OCI-LY7 (cell line): ENCODE data around the gene C1QC. TPM values are rescaled to one million over a fixed set of nuclear protein-coding genes. Genes with fewer than 3 reads are reported as not detected.
A peak's percentile ranks its signal among the peaks of the same experiment; 100 is the strongest.
"Not testable (repeated sequence)": the region's sequence is repeated elsewhere in the genome, so short reads cannot be mapped to it uniquely, and the experiment has no call there.

Experiments
- BruUV-seq: library from RNA; stranded (reverse); fragments of 400-500 nt; replicated peaks from 2 replicates; lab custom pipeline; 2021; lab: Mats Ljungman, UMichigan
- CTCF ChIA-PET: fragments of 300-600 bp; sonication (Branson Sonifier 250); formaldehyde crosslinking; loops from one replicate; lab custom pipeline; 2022; ENCODE audit warnings: antibody characterized with exemption; ENCODE audit not compliant: unreplicated experiment; lab: Charles Lee
- POLR2A ChIA-PET: fragments of 300-600 bp; sonication (Branson Sonifier 250); formaldehyde crosslinking; loops from one replicate; lab custom pipeline; 2022; ENCODE audit warnings: antibody characterized with exemption; lab: Charles Lee
- DNase-seq: peaks from one replicate; pipeline ENCODE4 v3.0.0-alpha.2; 2015; ENCODE audit warnings: low spot score
- H2AFZ ChIP-seq: fragments of 200-600 bp; sonication (generic), shearing (Covaris generic); 2 replicates; pipeline ENCODE4 v1.6.1; 2014; ENCODE audit warnings: mild to moderate bottlenecking, antibody characterized with exemption, low read length, moderate library complexity
- H3K27ac ChIP-seq: fragments of 200-600 bp; sonication (generic); 2 replicates; pipeline ENCODE4 v1.5.1; 2014; ENCODE audit warnings: mixed run types, low read depth, mild to moderate bottlenecking, moderate library complexity, low read length, inconsistent platforms; ENCODE audit not compliant: poor library complexity, severe bottlenecking
- H3K36me3 ChIP-seq: fragments of 200-600 bp; sonication (generic); 2 replicates; pipeline ENCODE4 v1.6.1; 2014; ENCODE audit warnings: mild to moderate bottlenecking, antibody characterized with exemption, low read length, moderate library complexity, mixed read lengths; ENCODE audit not compliant: insufficient read depth
- H3K4me1 ChIP-seq: fragments of 200-600 bp; sonication (generic); 2 replicates; pipeline ENCODE4 v1.5.1; 2014; ENCODE audit warnings: mild to moderate bottlenecking, low read length; ENCODE audit not compliant: insufficient read depth, poor library complexity, severe bottlenecking
- H3K4me2 ChIP-seq: fragments of 200-600 bp; sonication (generic); 2 replicates; pipeline ENCODE4 v1.6.1; 2014; ENCODE audit warnings: mild to moderate bottlenecking, low read length
- H3K4me3 ChIP-seq: fragments of 200-600 bp; sonication (generic); 2 replicates; pipeline ENCODE4 v1.5.1; 2014; ENCODE audit warnings: mild to moderate bottlenecking, low read depth, low read length; ENCODE audit not compliant: poor library complexity, severe bottlenecking
- H3K79me2 ChIP-seq: fragments of 200-600 bp; sonication (generic); 2 replicates; pipeline ENCODE4 v1.6.1; 2016; ENCODE audit warnings: low read depth, mild to moderate bottlenecking, low read length, moderate library complexity, mixed read lengths; ENCODE audit not compliant: insufficient read depth
- H3K9me2 ChIP-seq: fragments of 200-600 bp; sonication (generic); 2 replicates; pipeline ENCODE4 v1.6.1; 2016; ENCODE audit warnings: mild to moderate bottlenecking, low read length, mixed read lengths; ENCODE audit not compliant: insufficient read depth
- H3K9me3 ChIP-seq: fragments of 200-600 bp; sonication (generic); 2 replicates; pipeline ENCODE4 v1.6.1; 2014; ENCODE audit warnings: mild to moderate bottlenecking, mixed run types, low read length, mixed read lengths
- H4K20me1 ChIP-seq: fragments of 200-600 bp; sonication (generic); 2 replicates; pipeline ENCODE4 v1.6.1; 2014; ENCODE audit warnings: mild to moderate bottlenecking, antibody characterized with exemption, low read length, moderate library complexity, mixed read lengths; ENCODE audit not compliant: insufficient read depth
- CTCF ChIP-seq: fragments of 200-600 bp; sonication (generic); conservative IDR thresholded peaks from 2 replicates; pipeline ENCODE4 v1.5.1; 2014; ENCODE audit warnings: mild to moderate bottlenecking, antibody characterized with exemption, low read length, moderate library complexity, mixed read lengths
- EZH2phosphoT487 ChIP-seq: fragments of 200-600 bp; sonication (generic); IDR thresholded peaks from 2 replicates; pipeline ENCODE4 v1.6.1; 2018; ENCODE audit warnings: low read depth, borderline replicate concordance, mild to moderate bottlenecking, mixed run types, antibody characterized with exemption, low read length, moderate library complexity, mixed read lengths
- intact Hi-C: fragments of 100-400 bp; cut with micrococcal nuclease; formaldehyde crosslinking; loops from one replicate; pipeline ENCODE4 v1.10.0; 2022; ENCODE audit not compliant: unreplicated experiment
- total RNA-seq, 2 experiments: library from RNA; depleted of rRNA in 1 of 2; stranded (reverse); fragments of >200 nt in 1 of 2; shearing (Covaris generic) in 1 of 2; gene quantifications; 2 replicates each; pipeline ENCODE4 v1.2.3, GENCODE V29; 2014 to 2022

C1QC gene
- total RNA-seq, 2 experiments from 2014 or later, result not detected

- Histone ChIP-seq H3K79me2 (no peaks in the 10 kb centered on the region), H2AFZ (no peak overlapping the region), H4K20me1 (no peaks in the 10 kb centered on the region), H3K4me2 (no peak overlapping the region), H3K9me3 (no peaks in the 10 kb centered on the region), H3K4me3 (no peak overlapping the region), H3K4me1 (no peaks in the 10 kb centered on the region), H3K36me3 (no peaks in the 10 kb centered on the region), H3K27ac (no peak overlapping the region), H3K9me2 (no peaks in the 10 kb centered on the region)
- intact Hi-C loops, result no loop called here
- ChIA-PET CTCF (no interaction called here), POLR2A (no interaction called here)
- TF ChIP-seq EZH2phosphoT487 (no peak), CTCF (no peak)
- no TSS peak for BruUV-seq
- no peak for DNase-seq
Measured at GRCh38 chr1:22671999-22672398, 28.6 kb downstream of the C1QC start.

GRCh38 chr1:22673486-22674409, 30.3 kb downstream of the C1QC start:
- peak; percentile 36 for DNase-seq
- Histone ChIP-seq H3K79me2 (no peaks in the 10 kb centered on the region), H3K27ac (no peak overlapping the region), H3K4me3 (no peak overlapping the region), H2AFZ (no peak overlapping the region), H3K36me3 (no peaks in the 10 kb centered on the region), H3K9me2 (no peaks in the 10 kb centered on the region), H3K4me2 (no peak overlapping the region), H4K20me1 (no peaks in the 10 kb centered on the region), H3K4me1 (no peaks in the 10 kb centered on the region), H3K9me3 (no peaks in the 10 kb centered on the region)
- no TSS peak for BruUV-seq
- CTCF ChIA-PET, result interaction anchor here (0.6 kb wide), 1 partner anchor 8 kb away, joined by 3 read pairs; no protein-coding TSS in a partner anchor
- POLR2A ChIA-PET, result no interaction called here
- intact Hi-C loops, result loop anchor here (1.0 kb wide), 2 partner anchors 216 to 257 kb away; no protein-coding TSS in a partner anchor
- peak; percentile 94 for TF ChIP-seq CTCF
- TF ChIP-seq EZH2phosphoT487, result no peak

GRCh38 chr1:22674410-22674749, 30.9 kb downstream of the C1QC start:
- intact Hi-C loops, result loop anchor here (1.0 kb wide), 2 partner anchors 215 to 256 kb away; no protein-coding TSS in a partner anchor
- no peak for DNase-seq
- TF ChIP-seq EZH2phosphoT487 (no peak), CTCF (peak; percentile 17; the same call in 1 of the 2 replicates)
- Histone ChIP-seq H3K27ac (no peak overlapping the region), H4K20me1 (no peaks in the 10 kb centered on the region), H3K9me3 (no peaks in the 10 kb centered on the region), H2AFZ (no peak overlapping the region), H3K36me3 (no peaks in the 10 kb centered on the region), H3K79me2 (no peaks in the 10 kb centered on the region), H3K4me2 (no peak overlapping the region), H3K9me2 (no peaks in the 10 kb centered on the region), H3K4me3 (no peak overlapping the region), H3K4me1 (no peaks in the 10 kb centered on the region)
- BruUV-seq, result no TSS peak
- POLR2A ChIA-PET, result no interaction called here
- CTCF ChIA-PET, result interaction anchor here (0.6 kb wide), 1 partner anchor 188 kb away, joined by 3 read pairs; no protein-coding TSS in a partner anchor

- not testable (repeated sequence) for H3K4me1 ChIP-seq
Measured at GRCh38 chr1:22676151-22676550, 32.7 kb downstream of the C1QC start.

More at GRCh38 chr1:22676151-22676550, 32.7 kb downstream of the C1QC start:
- H3K4me3 ChIP-seq, H2AFZ ChIP-seq, DNase-seq, H3K9me3 ChIP-seq, CTCF ChIA-PET, intact Hi-C loops, H3K9me2 ChIP-seq, H3K36me3 ChIP-seq, BruUV-seq, H3K27ac ChIP-seq, H4K20me1 ChIP-seq, POLR2A ChIA-PET, H3K79me2 ChIP-seq, H3K4me2 ChIP-seq: not testable (repeated sequence)
